GM18508 (cell line): Measurements from ENCODE around the gene VSIG8.

ENCODE experiments used
- ATAC-seq: cut with Tn5 transposase; IDR thresholded peaks from one replicate; pipeline ENCODE4 v1.9.1; 2021; ENCODE audit warnings: moderate number of reproducible peaks; ENCODE audit not compliant: insufficient read depth, unreplicated experiment

Gene VSIG8

DNA sequence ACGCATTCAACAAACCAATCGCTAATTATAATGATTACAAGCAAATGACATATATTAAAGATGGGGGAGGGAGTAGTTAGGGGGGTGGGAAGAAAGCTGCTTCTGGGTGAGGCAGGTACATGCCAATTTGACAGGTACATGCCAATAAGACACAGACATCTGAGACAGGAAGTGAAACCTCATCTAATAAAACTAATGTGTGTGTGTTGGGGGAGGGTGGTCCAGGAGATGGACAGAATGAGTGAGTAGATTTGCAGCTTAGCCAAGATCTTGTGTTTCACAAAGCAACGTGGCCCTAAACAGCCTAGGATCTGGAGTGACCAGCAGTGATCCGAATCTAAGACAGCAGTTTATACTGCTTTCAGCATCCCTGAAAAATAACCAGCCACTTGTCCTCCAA is 26.7 kb upstream of the VSIG8 start:
- ATAC-seq: no peak

- no peak for ATAC-seq
Measured at GRCh38 chr1:159884296-159884695, 21.8 kb upstream of the VSIG8 start.

DNA sequence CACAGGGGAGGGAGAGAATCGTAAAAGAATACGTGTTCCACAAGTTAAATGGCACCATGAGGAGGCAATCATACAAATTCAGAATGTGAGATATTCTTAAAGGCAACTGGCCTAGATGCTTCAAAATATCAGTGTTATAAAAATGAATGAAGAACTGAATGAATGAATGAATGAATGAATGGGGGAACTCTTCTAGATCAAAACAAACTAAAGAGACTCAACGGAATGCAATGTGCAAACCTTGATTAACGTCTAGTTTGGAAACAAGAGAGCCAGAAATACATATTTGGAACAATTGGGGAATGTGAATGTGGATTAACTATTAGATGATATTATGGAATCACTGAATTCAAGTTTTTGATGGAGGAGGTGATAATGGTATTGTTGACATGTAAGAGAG is 20.7 kb upstream of the VSIG8 start:
- no peak for ATAC-seq

- ATAC-seq: no peak
Measured at GRCh38 chr1:159882527-159882862, 20.0 kb upstream of the VSIG8 start.

- no peak for ATAC-seq
Measured at GRCh38 chr1:159881622-159882526, 19.4 kb upstream of the VSIG8 start.

DNA sequence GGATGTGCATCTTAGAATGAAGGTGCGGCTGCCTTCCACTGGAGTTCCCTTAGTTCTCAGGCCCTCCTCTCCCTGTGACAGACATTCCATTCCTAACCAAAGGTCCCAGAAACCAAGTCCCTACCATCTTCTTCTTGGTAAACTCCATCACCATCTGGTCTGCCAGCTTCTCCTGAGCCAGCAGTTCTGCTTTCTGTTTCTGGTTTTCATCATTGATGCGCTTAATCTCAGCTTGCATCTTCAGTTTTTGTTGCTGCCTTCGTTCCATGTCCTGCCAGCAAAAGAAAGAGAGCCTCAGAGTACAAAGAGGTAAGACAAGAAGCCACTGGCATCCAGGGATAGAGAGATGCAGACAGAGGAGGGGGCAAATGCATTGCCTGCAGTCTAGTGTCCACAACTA is 18.0 kb upstream of the VSIG8 start:
- ATAC-seq: no peak

- no peak for ATAC-seq
Measured at GRCh38 chr1:159879977-159880376, 17.5 kb upstream of the VSIG8 start.

DNA sequence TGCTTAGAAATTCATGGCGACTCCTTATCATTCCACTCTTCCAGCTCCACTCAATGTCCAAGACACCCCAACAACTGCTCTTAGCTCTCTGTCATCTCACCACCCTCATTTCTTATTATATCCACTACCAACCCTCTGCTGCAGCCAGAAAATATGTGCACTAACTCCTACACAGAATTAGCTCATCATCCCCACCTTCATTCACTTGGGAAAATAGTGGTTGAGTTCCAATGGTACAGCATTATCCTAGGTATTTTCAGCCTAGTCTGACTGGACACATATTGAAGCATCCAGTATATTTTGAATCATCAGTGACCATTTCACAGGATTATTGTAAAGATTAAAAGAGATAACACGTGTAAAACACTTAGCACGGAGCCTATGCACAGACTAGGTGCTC is 16.7 kb upstream of the VSIG8 start:
- no peak for ATAC-seq

- ATAC-seq: no peak
Measured at GRCh38 chr1:159877695-159878444, 15.4 kb upstream of the VSIG8 start.

GRCh38 chr1:159873530-159874143 is 11.2 kb upstream of the VSIG8 start:
- no peak for ATAC-seq

GRCh38 chr1:159872891-159873290 is 10.4 kb upstream of the VSIG8 start:
- no peak for ATAC-seq

- ATAC-seq: no peak
Measured at GRCh38 chr1:159870704-159871103, 8.2 kb upstream of the VSIG8 start.

GRCh38 chr1:159869607-159870006 is 7.2 kb upstream of the VSIG8 start:
- no peak for ATAC-seq

DNA sequence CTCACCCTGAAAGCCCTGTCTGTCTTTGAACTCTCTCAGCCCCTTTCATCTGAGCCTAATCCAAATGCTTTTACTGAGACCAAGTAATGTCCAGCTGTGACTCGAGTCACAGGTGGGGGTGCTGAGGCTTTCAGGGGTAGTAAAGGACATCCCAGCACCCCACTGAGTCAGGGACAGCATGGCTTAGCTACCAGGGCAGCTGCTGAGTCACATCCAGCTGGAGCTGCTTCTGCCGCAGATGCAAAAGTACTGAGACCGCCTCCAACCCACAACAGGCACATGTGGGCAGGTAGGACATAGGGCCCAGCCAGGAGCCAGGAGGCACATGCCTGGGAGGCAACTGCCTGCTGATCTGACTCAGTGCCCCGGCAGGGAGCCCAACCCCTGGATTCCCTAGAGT is 6.7 kb upstream of the VSIG8 start:
- no peak for ATAC-seq

GRCh38 chr1:159868766-159869165 is 6.3 kb upstream of the VSIG8 start:
- no peak for ATAC-seq

DNA sequence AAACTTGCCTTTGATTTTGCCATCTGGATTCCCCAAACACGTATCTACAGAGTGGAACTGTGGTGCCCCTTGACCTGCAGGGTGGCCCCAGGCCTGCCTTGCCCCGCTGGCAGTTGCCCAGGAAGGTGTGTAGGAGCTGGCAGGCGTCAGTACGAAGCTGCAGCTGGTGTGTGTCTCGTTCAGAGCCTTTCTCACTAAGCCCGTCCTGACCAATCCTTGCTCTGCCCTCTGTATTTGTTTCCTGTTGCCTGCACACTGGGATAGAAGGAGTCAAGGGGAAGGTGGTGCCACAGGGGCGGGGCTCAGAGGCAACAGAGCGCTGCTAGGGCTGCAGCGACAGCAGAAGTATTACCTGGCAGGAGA is 5.2 kb upstream of the VSIG8 start:
- no peak for ATAC-seq

DNA sequence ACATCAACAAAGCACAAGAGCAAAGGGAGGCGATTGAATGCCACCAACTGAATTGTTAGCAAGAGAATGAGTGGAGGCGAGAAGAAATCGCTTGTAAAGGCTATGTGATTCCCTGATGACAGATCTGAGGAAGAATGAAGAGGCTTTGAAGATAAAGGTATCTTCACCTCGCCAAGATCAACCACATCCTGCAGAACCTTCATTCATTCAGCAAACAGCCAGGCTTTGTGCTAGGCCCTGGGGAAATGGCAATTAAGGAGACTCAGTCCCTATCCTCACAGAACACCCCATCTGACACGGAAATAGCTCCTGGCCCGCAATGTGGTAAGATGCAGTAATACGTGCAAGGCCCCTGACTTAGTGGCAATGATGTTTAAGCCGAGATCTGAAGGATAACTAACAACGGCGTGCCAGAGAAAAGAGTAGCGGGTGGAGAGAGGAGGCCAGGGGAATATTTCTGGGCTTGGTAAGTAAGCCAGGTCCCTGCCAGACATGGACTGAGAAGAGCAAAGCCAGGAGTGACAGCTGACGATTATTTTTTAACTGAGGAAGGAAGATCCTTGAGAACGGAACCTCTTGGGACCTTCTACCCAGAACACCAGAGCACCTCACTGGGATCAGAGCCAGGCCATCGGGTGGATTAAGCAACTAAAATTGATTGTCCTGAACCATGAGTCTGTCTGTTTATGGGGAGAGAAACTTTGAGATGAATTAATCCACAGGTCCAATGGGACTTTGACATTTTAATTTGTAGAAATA is 4.6 kb upstream of the VSIG8 start:
- no peak for ATAC-seq

DNA sequence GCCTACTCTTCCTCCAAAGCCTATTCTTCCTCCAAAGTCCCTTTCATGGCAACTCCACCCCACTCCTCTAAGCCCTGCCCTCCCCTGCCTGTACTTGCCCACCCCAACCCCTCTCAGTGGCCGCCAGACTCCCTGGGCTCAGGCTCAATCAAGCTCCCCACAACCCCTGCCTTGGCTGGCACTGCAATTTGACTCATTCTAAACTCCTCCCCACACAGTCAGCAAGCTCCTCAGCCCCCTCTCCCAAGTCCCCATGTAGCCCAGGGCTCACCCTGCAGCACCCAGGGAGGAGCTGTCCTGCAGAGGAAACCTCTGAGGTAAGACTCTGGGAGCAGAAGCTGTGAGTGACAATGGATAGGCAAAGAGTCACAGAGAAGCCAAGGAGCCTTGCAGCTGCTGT is 3.6 kb upstream of the VSIG8 start:
- ATAC-seq: no peak

- ATAC-seq: no peak
Measured at GRCh38 chr1:159864262-159864661, 1.8 kb upstream of the VSIG8 start.

DNA sequence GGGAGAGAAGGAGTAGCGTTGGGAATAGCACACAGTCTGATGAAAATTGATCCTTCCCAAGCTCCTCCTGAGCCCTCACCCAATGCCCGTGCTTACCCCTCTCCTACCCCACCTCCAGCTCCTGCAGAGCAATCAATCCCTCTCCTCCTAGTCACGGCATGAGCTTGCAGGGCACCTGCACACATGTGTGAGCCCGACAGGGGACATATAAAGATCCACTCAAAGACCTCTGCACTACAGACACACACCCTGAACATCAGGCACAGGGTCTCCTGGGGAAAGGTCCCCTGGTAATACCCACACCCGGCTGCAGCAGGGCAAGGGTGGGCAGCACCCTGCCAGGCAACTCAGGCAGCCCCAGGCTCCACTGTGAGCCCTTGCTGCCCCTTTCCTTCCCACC is 426 bp downstream of the VSIG8 start:
- ATAC-seq: no peak

- ATAC-seq: no peak
Measured at GRCh38 chr1:159861218-159861617, 1.2 kb downstream of the VSIG8 start.
